Central memory CD4-positive, alpha-beta T cell (primary cell): ENCODE measurements around the gene CASZ1.

Experiments used
- DNase-seq: peaks from one replicate; pipeline ENCODE4 v3.0.0; 2022

The CASZ1 gene

GRCh38 chr1:10751160-10751559 lies 45.3 kb downstream of the CASZ1 start:
- no peak for DNase-seq

- DNase-seq: no peak
These were observed 50.5 kb downstream of the CASZ1 start for GRCh38 chr1:10745886-10746455.

DNA sequence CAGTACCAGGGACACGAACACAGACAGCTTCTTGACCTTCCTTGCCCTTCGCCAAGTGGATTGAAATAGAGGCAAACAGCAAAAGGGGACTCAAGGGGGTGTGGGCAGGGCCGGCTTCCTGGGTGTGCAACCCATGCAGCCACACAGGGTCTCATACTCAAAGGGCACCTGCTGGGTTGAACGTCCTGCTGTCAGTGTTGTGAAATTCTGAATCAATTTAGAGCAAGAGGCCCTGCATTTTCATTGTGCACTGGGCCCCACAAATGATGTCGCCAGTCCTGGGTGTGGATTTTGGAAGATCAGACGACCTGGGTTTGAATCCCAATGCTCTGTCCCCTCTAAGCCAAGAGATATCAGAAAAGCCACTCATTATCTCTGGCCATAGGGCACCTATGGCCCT lies 51.1 kb downstream of the CASZ1 start:
- no peak for DNase-seq

DNA sequence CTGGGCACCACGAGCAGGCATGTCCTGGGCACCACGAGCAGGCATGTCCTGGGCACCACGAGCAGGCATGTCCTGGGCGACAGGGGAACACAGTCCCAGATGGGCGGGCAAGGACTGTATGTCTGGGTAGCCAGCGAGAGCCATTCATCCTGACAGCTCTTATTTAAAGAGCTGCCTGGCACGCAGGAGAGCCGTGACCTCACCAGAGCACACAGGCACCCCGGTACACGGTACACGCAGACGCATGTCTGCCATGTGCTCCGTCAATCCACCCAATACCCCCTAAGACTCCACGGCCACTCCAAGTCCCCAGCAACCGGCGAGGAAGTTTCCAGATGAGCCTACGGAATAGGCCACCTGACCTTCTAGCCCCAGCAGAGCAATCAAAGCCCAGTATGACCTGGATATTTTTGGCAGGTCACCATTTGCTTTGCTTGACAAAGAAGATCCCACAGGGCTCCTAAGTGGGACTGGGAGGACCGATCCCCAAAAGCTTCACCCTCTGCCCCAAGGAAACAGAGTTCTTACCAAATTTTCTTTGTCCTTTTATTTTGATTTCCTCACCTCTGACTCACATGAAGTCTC lies 51.7 kb downstream of the CASZ1 start:
- no peak for DNase-seq

DNA sequence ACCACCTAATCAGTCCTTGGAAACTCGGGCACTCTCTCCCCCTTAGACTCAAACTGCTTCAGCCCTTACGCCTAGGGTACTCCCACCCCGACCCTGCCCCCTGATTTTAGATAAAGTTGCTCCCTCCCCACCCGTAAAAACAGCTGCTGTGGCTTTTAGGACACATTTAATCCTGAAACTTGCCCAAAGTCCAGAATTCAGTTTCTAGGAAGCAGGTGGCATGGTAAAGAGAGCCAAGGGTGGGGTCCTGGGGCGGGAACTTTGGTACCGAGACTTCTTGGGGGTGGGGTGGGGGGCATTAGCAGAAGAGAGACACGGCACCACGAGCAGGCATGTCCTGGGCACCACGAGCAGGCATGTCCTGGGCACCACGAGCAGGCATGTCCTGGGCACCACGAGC lies 52.4 kb downstream of the CASZ1 start:
- DNase-seq: no peak

DNA sequence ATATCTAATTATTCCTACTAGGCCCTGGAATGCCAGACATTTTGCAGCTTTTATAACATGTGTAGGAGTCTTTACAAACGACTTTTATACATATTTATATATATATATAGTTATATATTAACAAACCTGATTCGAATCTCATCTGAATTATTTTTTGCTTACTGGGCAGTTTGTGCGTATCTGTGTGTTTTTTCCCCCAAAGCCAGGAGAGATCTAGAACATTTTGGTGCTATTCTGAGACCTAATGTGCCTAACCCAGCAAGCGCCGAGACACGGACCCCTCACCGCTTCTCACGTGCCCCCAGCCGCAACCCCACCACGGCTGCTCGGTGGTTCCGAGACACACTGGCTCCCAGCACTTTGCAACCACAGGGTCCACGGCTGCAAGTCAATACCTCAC lies 54.8 kb downstream of the CASZ1 start:
- DNase-seq: no peak

DNA sequence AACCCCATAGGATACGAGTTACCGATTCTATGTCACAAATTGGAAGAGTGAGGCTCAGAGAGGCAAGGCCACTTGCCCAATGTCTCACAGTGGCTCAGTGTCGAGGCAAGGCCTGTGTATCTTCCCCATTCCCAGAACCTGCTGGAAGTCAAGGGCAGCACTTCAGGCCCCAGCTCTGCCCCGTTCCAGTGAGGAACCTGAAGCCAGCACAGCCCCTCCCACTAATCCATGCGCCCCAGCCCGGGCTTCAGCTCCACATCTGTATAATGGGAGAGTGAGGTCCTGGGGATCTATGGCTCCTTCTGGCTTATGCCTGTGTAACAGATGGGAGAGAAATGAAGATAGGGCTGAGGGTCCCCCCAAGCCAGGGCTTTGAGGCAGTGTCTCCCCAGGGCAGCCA lies 56.3 kb downstream of the CASZ1 start:
- no peak for DNase-seq

DNA sequence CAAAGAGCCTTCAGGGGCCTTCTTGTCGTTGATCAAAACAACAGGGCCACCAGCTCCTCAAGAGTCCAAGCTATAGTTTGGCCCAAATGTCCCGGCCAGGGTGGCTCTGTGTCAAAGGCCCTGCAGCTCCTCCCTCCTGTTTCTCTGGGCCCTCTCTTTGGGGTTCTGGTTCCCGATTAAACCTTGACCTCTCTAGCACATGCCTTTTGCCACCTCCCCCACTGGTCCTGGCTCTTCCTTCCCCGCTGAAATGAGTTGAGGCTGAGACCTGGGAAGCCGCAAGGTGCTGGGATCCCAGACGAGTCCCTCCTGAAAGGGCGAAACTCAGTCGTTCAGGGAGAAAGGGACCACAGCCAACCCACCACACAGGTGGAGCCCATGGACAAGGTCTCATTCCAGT lies 56.9 kb downstream of the CASZ1 start:
- DNase-seq: no peak

DNA sequence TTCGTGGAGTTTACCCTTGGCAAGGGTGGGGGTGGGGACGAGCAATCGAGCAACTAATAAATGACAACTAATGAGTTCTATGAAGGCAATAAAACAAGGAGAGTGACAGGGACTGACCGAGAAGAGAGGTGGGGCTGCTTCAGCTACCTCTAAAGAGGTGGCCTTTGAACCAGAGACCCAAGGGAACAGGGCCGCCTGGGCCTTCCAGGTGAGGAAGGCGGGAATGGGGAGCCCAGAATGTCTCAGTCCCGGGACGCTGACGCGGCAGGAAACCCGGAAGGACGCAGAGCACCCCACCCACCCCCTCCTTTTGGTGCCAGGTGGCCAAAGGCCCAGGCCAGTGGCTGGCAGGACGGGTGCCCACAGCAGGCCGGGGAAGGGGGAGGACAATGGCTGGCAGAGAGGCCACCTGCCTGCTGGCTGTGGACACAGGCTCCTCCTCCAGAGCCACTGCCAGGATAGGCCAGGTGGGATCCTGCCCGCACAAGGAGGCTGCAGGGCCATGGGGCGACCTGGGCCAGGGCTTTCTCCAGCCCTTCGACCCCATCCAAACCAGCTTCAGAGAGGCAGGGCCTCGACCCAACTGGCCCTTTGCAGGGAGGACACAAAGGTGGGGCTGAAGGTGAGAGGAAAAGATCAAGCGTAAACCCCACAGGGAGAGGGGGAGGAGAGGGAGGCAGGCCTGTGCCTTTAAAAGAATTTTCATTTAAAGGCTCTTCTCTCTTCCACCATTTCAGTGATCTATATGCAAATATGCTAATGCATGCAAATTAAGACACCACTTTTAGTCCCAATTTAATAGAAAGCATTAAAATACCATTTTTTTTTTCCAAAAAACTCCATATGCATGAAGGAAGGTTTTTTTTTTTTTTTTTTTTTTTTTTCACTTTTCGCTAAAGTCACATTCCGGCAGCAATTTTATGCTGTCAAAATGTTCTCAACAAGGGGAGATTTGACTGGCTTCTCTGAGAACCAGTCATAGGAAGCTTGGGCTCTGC lies 58.1 kb downstream of the CASZ1 start:
- DNase-seq: no peak

DNA sequence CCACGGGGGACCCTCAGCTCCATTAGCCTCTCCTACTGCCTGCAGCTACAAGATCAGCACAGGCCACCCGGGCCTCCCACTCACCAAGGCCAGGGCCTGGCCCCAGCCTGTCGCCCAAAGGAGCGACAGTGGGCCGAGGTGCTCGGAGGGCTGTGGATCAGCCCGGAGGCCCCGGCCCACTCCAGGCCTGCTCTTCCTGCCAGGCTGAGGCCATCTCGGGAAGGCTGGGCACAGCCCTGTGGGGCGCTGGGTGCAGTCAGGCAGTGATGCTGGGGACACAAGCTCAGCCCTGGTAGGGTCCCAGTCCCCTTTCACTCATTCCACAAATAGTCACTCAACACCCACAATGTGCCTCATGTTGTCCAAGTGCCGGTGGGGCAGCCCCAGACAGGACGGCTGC lies 58.8 kb downstream of the CASZ1 start:
- no peak for DNase-seq

DNA sequence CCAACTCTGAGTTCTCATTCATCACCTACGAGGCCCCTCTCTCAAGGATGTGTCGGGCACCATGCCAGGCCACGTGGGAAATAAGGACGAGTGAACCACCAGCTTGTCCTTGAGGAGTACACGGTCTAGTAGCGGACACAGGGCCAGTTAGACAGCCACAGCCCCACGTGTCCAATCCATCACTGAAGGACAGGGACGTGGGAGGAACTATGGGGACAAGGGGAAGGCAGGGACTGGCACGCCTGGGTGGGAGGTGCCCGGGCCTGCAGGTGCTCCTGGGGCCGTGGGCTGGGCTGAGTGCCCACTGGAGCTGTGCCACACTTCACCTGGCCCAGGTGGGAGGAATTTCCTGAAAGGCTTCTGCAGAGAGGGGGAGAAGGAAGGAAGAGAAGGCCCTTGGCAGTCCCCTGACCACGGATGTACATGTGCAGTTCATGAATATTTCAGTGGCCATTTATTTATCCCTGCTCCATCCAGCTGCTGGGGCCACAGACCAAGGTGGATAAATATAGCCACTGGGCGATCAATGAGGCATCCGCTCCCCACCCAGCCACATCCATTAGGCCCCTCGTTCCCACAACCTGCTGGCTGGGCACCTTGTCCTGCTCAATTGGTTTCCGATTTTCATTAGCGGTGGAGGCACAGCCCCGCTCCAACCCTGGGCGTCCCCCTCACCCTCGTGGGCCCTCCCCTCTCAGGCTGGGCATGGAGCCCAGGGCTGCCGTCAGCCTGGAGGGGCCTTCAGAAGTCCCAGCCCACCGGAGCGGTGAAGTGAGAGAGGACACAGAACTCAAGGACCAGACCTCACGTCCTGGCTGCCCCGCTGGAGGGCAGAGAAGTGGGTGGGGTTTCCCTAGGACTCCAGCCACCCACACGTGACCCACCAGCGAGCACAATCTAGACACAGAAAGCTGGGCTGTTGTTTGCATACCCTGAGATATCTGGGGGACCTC lies 59.5 kb downstream of the CASZ1 start:
- DNase-seq: no peak

- DNase-seq: no peak
These were observed 60.7 kb downstream of the CASZ1 start for GRCh38 chr1:10735563-10736305.

DNA sequence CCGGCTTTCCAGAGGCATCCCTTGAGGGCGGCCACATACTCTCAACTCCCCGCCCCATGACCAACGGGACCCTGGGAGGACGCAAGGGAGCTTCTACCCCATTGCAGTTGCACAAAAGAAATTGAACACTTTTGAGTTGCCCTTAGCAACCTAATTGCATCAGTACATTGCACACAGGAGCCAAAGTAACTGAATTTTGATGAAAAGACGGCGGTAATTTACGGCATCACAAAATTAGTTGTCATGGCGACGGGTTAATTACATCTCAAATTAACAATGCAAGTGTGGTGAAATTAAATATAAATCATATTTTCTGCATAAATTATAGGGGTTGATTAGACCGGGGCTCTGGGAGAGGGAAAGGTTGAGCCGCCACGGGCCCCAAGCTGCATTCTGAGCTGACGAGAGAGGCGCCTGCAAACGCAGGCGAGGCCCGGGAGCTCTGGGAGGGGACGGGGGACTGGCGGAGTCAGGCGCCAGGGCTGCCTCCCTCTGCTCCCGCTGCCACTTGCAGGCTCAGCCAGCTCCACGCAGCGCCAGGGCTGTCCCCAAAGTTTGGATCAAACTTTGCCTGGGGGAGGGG lies 61.4 kb downstream of the CASZ1 start:
- DNase-seq: no peak

DNA sequence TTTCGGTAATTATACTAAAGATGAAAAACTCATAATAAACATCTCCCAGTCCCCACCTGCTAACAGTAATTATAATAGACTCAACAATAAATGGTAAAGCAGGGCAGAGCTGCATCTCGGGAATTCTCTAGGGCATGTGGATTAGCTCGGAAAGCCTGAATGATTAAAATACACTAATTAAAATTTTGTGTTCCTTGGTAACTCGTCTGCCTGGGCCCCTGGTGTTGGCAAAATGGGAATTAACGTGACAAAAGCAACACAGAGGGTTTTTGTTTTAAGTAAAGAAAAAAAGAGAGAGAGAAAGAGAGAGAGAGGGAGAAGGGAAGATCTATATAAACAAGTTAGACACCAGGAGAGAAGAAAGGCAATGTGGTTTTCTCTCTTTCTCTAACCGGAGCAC lies 62.1 kb downstream of the CASZ1 start:
- DNase-seq: no peak

DNA sequence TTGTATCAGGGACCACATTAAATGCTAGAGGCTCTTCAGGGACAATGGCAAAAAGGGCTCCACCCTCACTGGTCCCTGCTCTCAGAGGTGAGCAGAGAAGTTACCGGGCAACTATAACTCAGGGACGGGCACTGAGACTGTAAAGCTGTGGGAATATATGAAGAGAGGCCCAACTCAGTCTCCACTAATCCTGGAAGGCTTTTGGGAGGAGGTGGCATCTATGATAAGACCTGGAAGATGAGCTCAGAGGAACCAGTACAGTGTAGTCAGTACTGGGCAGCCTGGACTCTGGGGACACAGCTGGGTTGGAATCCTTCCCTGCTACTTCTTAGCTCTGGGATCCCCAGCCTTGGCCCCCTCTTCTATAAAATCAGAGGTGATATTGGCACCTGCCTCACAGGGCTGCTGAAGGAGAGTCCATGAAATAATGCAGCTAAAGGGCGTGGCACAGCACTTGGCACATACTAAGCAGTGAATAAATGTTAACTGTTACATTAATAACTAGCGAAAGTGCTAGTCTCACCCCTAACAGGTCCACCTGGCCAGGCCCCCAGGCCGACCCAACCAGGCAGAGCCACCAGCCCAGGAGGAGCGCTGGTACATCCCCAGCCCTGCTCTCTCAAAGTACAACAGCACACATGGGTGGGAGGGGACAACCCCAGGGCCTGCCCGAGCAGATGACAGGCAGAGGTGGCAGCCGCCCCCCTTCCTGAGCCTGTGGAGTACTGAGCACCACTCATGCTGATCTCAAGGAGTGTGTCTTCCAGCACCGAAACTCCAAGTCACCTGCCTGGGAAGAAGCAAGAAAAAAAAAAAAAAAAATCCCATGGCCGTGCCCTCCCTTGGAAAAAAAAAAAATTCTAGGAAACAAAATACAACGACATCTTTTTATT lies 62.7 kb downstream of the CASZ1 start:
- DNase-seq: no peak

DNA sequence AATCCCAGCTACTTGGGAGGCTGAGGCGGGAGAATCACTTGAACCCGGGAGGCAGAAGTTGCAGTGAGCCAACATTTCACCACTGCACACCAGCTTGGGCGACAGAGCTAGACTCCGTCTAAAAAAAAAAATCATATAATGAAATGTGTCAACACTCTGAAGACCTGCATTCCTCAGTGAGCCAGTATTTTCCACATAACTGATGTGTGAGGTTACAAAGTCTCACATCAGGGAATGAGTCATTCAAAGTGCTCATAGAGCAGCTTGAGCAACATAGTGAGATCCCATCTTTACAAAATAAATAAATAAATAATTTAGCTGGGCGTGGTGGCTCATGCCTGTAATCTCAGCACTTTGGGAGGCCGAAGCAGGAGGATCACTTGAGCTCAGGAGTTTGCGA lies 65.5 kb downstream of the CASZ1 start:
- DNase-seq: no peak

DNA sequence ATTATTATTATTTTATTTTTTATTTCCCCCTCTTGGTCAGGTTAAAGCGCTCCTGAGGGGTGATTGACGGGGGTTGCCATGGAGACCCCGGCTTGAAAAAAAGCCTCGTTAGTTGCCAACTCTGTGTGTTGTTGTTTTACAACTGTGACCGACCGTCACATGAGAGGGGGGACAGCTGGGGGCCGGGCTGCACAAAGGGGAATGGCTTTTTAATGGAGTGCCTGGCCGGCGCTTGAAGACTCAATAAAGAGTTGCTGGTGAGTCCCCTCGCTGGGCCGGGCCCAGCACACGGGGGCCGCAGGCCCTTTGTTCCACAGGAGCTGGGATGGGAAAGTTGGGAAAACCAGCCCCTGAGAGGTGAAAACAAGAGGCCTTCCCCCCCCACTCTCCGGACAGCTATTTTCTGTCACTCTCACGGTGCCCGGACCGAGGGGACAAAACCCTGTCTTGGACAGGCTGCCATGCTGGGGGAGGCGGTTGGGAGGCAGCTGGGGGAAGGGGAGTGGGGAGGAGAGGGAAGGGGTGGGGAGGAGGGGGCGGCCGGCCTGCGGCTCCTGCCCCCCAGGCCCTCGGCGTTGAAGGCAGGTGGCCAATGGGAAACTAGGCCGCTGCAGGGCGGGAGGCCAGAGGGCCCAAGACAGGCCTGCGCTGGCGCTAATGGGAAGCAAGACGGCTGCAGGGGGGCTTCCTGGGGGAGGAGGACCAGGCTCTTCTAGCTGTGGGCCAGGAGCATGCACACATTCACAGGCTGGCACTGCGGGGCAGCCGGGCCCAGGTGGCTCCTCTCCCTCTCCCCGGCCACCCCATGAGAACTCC lies 67.6 kb downstream of the CASZ1 start:
- DNase-seq: no peak

GRCh38 chr1:10727751-10728232 lies 68.7 kb downstream of the CASZ1 start:
- DNase-seq: no peak

- no peak for DNase-seq
These were observed 70.1 kb downstream of the CASZ1 start for GRCh38 chr1:10726355-10726754.
